Ovary (tissue), 9 donors: ENCODE measurements around the gene LRRC43. TPM values are rescaled to one million over a fixed set of nuclear protein-coding genes. Genes with fewer than 3 reads are reported as not detected.

Experiments used
- DNase-seq, 5 donors: peaks; one replicate each; pipeline ENCODE4 v3.0.0-alpha.2; 2019 to 2020
- H3K27ac ChIP-seq, 2 donors: fragments of 200-600 bp; one replicate each; pipeline versions ENCODE4 v1.5.1 to v1.8.0; 2019 to 2022
- H3K27me3 ChIP-seq: fragments of 200-600 bp; one replicate; pipeline ENCODE4 v1.8.0; 2022
- H3K36me3 ChIP-seq: fragments of 200-600 bp; sonication (generic); one replicate; pipeline ENCODE4 v1.5.1; 2019
- H3K4me1 ChIP-seq: one replicate; pipeline ENCODE4 v1.8.1; 2013; ENCODE audit warnings: mild to moderate bottlenecking, moderate library complexity; ENCODE audit not compliant: insufficient read depth
- H3K4me3 ChIP-seq: fragments of 200-600 bp; sonication (generic); one replicate; pipeline ENCODE4 v1.5.1; 2017
- H3K9me3 ChIP-seq, 2 donors: fragments of 200-600 bp in 1 of 2; sonication (generic) in 1 of 2; one replicate each; pipeline versions ENCODE4 v1.5.1 to v1.8.1; 2013 to 2019; ENCODE audit warnings: mild to moderate bottlenecking in 1 of 2, moderate library complexity in 1 of 2
- CTCF ChIP-seq, 3 donors: fragments of 450-650 bp in 2 of 3; fragments of 200-600 bp in 1 of 3; IDR thresholded peaks; one replicate each; pipeline versions ENCODE4 v1.5.1 to v1.8.0; 2016 to 2022; ENCODE audit warnings: antibody characterized with exemption in 3 of 3, mild to moderate bottlenecking in 1 of 3
- EP300 ChIP-seq: sonication (generic); formaldehyde crosslinking; IDR thresholded peaks from one replicate; pipeline ENCODE4 v1.6.1; 2017; ENCODE audit warnings: antibody characterized with exemption
- POLR2A ChIP-seq: fragments of 450-650 bp; IDR thresholded peaks from one replicate; pipeline ENCODE4 v1.6.1; 2017; ENCODE audit warnings: antibody characterized with exemption, mild to moderate bottlenecking, moderate library complexity
- WGBS, 3 donors: extraction: QIAGEN DNeasy Blood & Tissue Kit in 1 of 3; methylation state at CpG; one replicate each; pipeline versions ENCODE4 v1.1.5 to v1.1.7; 2013 to 2017; 5-methylcytosine and 5-hydroxymethylcytosine counted together
- intact Hi-C, 4 donors: fragments of 100-400 bp; cut with DNase I; formaldehyde crosslinking; loops; one replicate each; pipeline versions ENCODE4 v1.11.0 to v1.15.1; 2022 to 2023
- polyA plus RNA-seq, 2 donors: library from polyadenylated mRNA; stranded (reverse); fragments of 200-250 nt in 1 of 2; fragments of 350-450 nt in 1 of 2; fragmentation: Illumina TruSeq in 1 of 2; extraction: RNeasy Lipid Tissue Mini Kit (QIAGEN cat#74804) in 1 of 2; gene quantifications; one replicate each; pipeline ENCODE4 v1.2.3, GENCODE V29; 2013 to 2014
- total RNA-seq, 7 donors: library from RNA; depleted of rRNA in 2 of 7; stranded (reverse); fragments of >200 nt in 2 of 7; fragmentation: NEBNext Ultra II Directional in 3 of 7; extraction: Animal tissue kit (Norgen Biotek cat#: 25700) in 3 of 7; gene quantifications; one replicate each; pipeline versions ENCODE4 v1.1.0 to v1.2.4, GENCODE V29; 2016 to 2023
- donor health status: DM: no; HTN: no; CAD: no; lungs with moderate emphysema.
- donor health status: DM: no; HTN: no; CAD: no.
- donor health status: Bipolar disorder and iron deficiency.
- donor health status: DM: yes; HTN: yes; CAD: no.
- donor health status: DM: no; HTN: no; CAD: no.
- donor health status: DM: yes; HTN: yes; CAD: no.

Gene LRRC43
- total and polyA plus RNA-seq, 9 donors: 0.47 to 12.9 (median 1.1) TPM; not detected in 1

- 70 to 77% (median 72%) methylated on average over 10 of the region's 10 CpGs for whole genome bisulfite sequencing, 3 donors
- intact Hi-C loops: no loop called here
These were observed 45.7 kb upstream of the LRRC43 start for GRCh38 chr12:122137229-122137628.

GRCh38 chr12:122137681-122138080, 45.2 kb upstream of the LRRC43 start:
- H3K9me3 ChIP-seq: no peaks in the 10 kb centered on the region
- intact Hi-C loops: no loop called here
- TF ChIP-seq EP300: no peak
- TF ChIP-seq CTCF (IDR thresholded peaks at IDR 0.05): no peak
- no peak for TF ChIP-seq POLR2A
- no peak overlapping the region for H3K27ac ChIP-seq
- 59 to 70% (median 69%) methylated on average over 11 of the region's 11 CpGs for WGBS, 3 donors
- no peaks in the 10 kb centered on the region for H3K4me1 ChIP-seq
- DNase-seq: no peak
- no peaks in the 10 kb centered on the region for H3K27me3 ChIP-seq
- no peak overlapping the region for H3K4me3 ChIP-seq
- no peaks in the 10 kb centered on the region for H3K36me3 ChIP-seq

More at GRCh38 chr12:122137229-122137628, 45.7 kb upstream of the LRRC43 start:
- Histone ChIP-seq H3K4me3 (no peak overlapping the region), H3K4me1 (no peaks in the 10 kb centered on the region), H3K27me3 (no peaks in the 10 kb centered on the region), H3K36me3 (no peaks in the 10 kb centered on the region), H3K27ac (no peak overlapping the region), H3K9me3 (no peaks in the 10 kb centered on the region)
- TF ChIP-seq POLR2A: no peak
- TF ChIP-seq CTCF (IDR thresholded peaks at IDR 0.05): no peak
- TF ChIP-seq EP300: no peak
- no peak for DNase-seq

- 73 to 79% (median 76%) methylated on average over 11 of the region's 11 CpGs for WGBS, 3 donors
- TF ChIP-seq EP300: no peak
- TF ChIP-seq POLR2A: no peak
- TF ChIP-seq CTCF (IDR thresholded peaks at IDR 0.05): no peak
- Histone ChIP-seq H3K36me3 (no peaks in the 10 kb centered on the region), H3K27me3 (no peaks in the 10 kb centered on the region), H3K4me3 (no peak overlapping the region), H3K9me3 (no peaks in the 10 kb centered on the region), H3K27ac (no peak overlapping the region), H3K4me1 (no peaks in the 10 kb centered on the region)
- DNase-seq: no peak
- intact Hi-C loops: no loop called here
These were observed 44.7 kb upstream of the LRRC43 start for GRCh38 chr12:122138181-122138580.

- Histone ChIP-seq H3K27me3 (no peaks in the 10 kb centered on the region), H3K4me3 (no peak overlapping the region), H3K9me3 (no peaks in the 10 kb centered on the region), H3K36me3 (no peaks in the 10 kb centered on the region), H3K4me1 (no peaks in the 10 kb centered on the region), H3K27ac (no peak overlapping the region)
- TF ChIP-seq POLR2A (no peak), CTCF (IDR thresholded peaks at IDR 0.05) (no peak), EP300 (no peak)
- no peak for DNase-seq
- intact Hi-C loops: no loop called here
- WGBS, 3 donors: 82 to 88% (median 82%) methylated on average over 11 of the region's 11 CpGs
These were observed 44.3 kb upstream of the LRRC43 start for GRCh38 chr12:122138616-122139015.
